Measurements from ENCODE around the gene TMEM108. TPM values are rescaled to one million over a fixed set of nuclear protein-coding genes. Genes with fewer than 3 reads are reported as not detected.

TMEM108 gene
- total RNA-seq, 1 experiment from 2014 or later: not detected

GRCh38 chr3:133237380-133237779 lies 199.2 kb downstream of the TMEM108 start:
- CTCF ChIA-PET: no interaction called here
- H3K27me3 Mint-ChIP-seq (ENCODE audit: insufficient read depth, unreplicated experiment): peaks cover 19% of the 10 kb centered on the region

GRCh38 chr3:133238015-133238414 lies 199.8 kb downstream of the TMEM108 start:
- intact Hi-C loops (cut with micrococcal nuclease; ENCODE audit: unreplicated experiment): no loop called here
- H3K4me3 ChIP-seq (ENCODE audit: low read depth, low read length): no peak overlapping the region
- Mint-ChIP-seq H3K9me3 (ENCODE audit: unreplicated experiment) (peaks cover 8% of the 10 kb centered on the region), H3K36me3 (ENCODE audit: insufficient read depth, unreplicated experiment) (no peaks in the 10 kb centered on the region), H3K4me1 (ENCODE audit: low read depth, unreplicated experiment) (no peaks in the 10 kb centered on the region), H3K27me3 (ENCODE audit: insufficient read depth, unreplicated experiment) (peaks cover 25% of the 10 kb centered on the region), H3K4me3 (ENCODE audit: unreplicated experiment) (no peak overlapping the region), H3K27ac (ENCODE audit: unreplicated experiment) (no peak overlapping the region)
- no TSS peak for BruUV-seq (replicated peaks)
- no peaks in the 10 kb centered on the region for H3K9me3 ChIP-seq
- no peaks in the 10 kb centered on the region for H3K36me3 ChIP-seq (ENCODE audit: control insufficient read depth, insufficient read depth, low read length)
- ChIA-PET POLR2A (no interaction called here), CTCF (no interaction called here)
- no peaks in the 10 kb centered on the region for H3K4me1 ChIP-seq
- no peak for DNase-seq
- no peaks in the 10 kb centered on the region for H3K27me3 ChIP-seq (replicated peaks; ENCODE audit: control insufficient read depth, insufficient read depth, low read length)
- TF ChIP-seq CTCF (IDR thresholded peaks at IDR 0.05; ENCODE audit: insufficient read depth in 1 of 2, low read depth in 1 of 2, low read length in 1 of 2, severe bottlenecking in 1 of 2, unreplicated experiment in 1 of 2): no peak

More at GRCh38 chr3:133237380-133237779, 199.2 kb downstream of the TMEM108 start:
- no TSS peak for BruUV-seq (replicated peaks)
- H3K4me1 ChIP-seq: no peaks in the 10 kb centered on the region
- no peak for DNase-seq
- POLR2A ChIA-PET: no interaction called here
- Mint-ChIP-seq H3K4me1 (ENCODE audit: low read depth, unreplicated experiment) (no peaks in the 10 kb centered on the region), H3K4me3 (ENCODE audit: unreplicated experiment) (no peak overlapping the region), H3K9me3 (ENCODE audit: unreplicated experiment) (peaks cover 8% of the 10 kb centered on the region), H3K36me3 (ENCODE audit: insufficient read depth, unreplicated experiment) (no peaks in the 10 kb centered on the region), H3K27ac (ENCODE audit: unreplicated experiment) (no peak overlapping the region)
- no peaks in the 10 kb centered on the region for H3K36me3 ChIP-seq (ENCODE audit: control insufficient read depth, insufficient read depth, low read length)
- no peak for TF ChIP-seq CTCF (IDR thresholded peaks at IDR 0.05; ENCODE audit: insufficient read depth in 1 of 2, low read depth in 1 of 2, low read length in 1 of 2, severe bottlenecking in 1 of 2, unreplicated experiment in 1 of 2)
- no peak overlapping the region for H3K4me3 ChIP-seq (ENCODE audit: low read depth, low read length)
- no peaks in the 10 kb centered on the region for H3K9me3 ChIP-seq
- no peaks in the 10 kb centered on the region for H3K27me3 ChIP-seq (replicated peaks; ENCODE audit: control insufficient read depth, insufficient read depth, low read length)
- intact Hi-C loops (cut with micrococcal nuclease; ENCODE audit: unreplicated experiment): no loop called here

GRCh38 chr3:133246119-133246518 lies 207.9 kb downstream of the TMEM108 start:
- peaks cover 5% of the 10 kb centered on the region for H3K9me3 Mint-ChIP-seq (ENCODE audit: unreplicated experiment)
- Histone ChIP-seq H3K4me1 (no peaks in the 10 kb centered on the region), H3K36me3 (ENCODE audit: control insufficient read depth, insufficient read depth, low read length) (no peaks in the 10 kb centered on the region), H3K9me3 (no peaks in the 10 kb centered on the region), H3K4me3 (ENCODE audit: low read depth, low read length) (no peak overlapping the region), H3K27me3 (replicated peaks; ENCODE audit: control insufficient read depth, insufficient read depth, low read length) (no peaks in the 10 kb centered on the region)
- no peak overlapping the region for H3K27ac Mint-ChIP-seq (ENCODE audit: unreplicated experiment)
- no peak for DNase-seq
- H3K4me1 Mint-ChIP-seq (ENCODE audit: low read depth, unreplicated experiment): no peaks in the 10 kb centered on the region
- no TSS peak for BruUV-seq (replicated peaks)
- peaks cover 19% of the 10 kb centered on the region for H3K27me3 Mint-ChIP-seq (ENCODE audit: insufficient read depth, unreplicated experiment)
- ChIA-PET POLR2A (no interaction called here), CTCF (no interaction called here)
- intact Hi-C loops (cut with micrococcal nuclease; ENCODE audit: unreplicated experiment): no loop called here
- no peaks in the 10 kb centered on the region for H3K36me3 Mint-ChIP-seq (ENCODE audit: insufficient read depth, unreplicated experiment)
- no peak overlapping the region for H3K4me3 Mint-ChIP-seq (ENCODE audit: unreplicated experiment)
- TF ChIP-seq CTCF (IDR thresholded peaks at IDR 0.05; ENCODE audit: insufficient read depth in 1 of 2, low read depth in 1 of 2, low read length in 1 of 2, severe bottlenecking in 1 of 2, unreplicated experiment in 1 of 2): no peak

Data from Caco-2 (cell line).